HCT116 (cell line): ENCODE results near the gene ALDH1A2.

Experiments
- ATF3 ChIP-seq: IDR thresholded peaks from 2 replicates; pipeline ENCODE4 v1.6.1; 2012
- CTCF ChIP-seq, 3 experiments: fragments of 200-600 bp in 1 of 3; sonication (generic) in 1 of 3; IDR thresholded peaks in 2 of 3; conservative IDR thresholded peaks in 1 of 3; 2 replicates each; pipeline ENCODE4 v1.5.1; 2012 to 2017; ENCODE audit warnings: low read depth in 2 of 3, low read length in 2 of 3, antibody characterized with exemption in 1 of 3, borderline replicate concordance in 1 of 3, control low read depth in 1 of 3, mild to moderate bottlenecking in 1 of 3, mixed read lengths in 1 of 3, mixed run types in 1 of 3, moderate library complexity in 1 of 3; ENCODE audit not compliant: insufficient read depth in 1 of 3
- EZH2 ChIP-seq: fragments of 200-600 bp; sonication (generic); IDR thresholded peaks from 2 replicates; pipeline ENCODE4 v1.6.1; 2017; ENCODE audit warnings: antibody characterized with exemption, mixed run types
- MAX ChIP-seq: IDR thresholded peaks from 2 replicates; pipeline ENCODE4 v1.6.1; 2012
- POLR2A ChIP-seq: IDR thresholded peaks from 2 replicates; pipeline ENCODE4 v1.7.0; 2011; ENCODE audit warnings: borderline replicate concordance; ENCODE audit not compliant: insufficient read depth, insufficient read length; ENCODE audit errors: extremely low read depth
- POLR2AphosphoS5 ChIP-seq: IDR thresholded peaks from 2 replicates; pipeline ENCODE4 v1.6.1; 2011; ENCODE audit warnings: mild to moderate bottlenecking, low read depth, low read length, moderate library complexity
- RAD21 ChIP-seq: IDR thresholded peaks from 2 replicates; pipeline ENCODE4 v1.6.1; 2012; ENCODE audit warnings: low read depth, mild to moderate bottlenecking
- REST ChIP-seq: IDR thresholded peaks from 2 replicates; pipeline ENCODE4 v1.6.1; 2012; ENCODE audit warnings: low read depth
- TCF7L2 ChIP-seq: IDR thresholded peaks from 2 replicates; pipeline ENCODE4 v1.7.0; 2011; ENCODE audit warnings: borderline replicate concordance, inconsistent platforms; ENCODE audit not compliant: insufficient read depth, insufficient read length; ENCODE audit errors: extremely low read depth
- YY1 ChIP-seq: IDR thresholded peaks from 2 replicates; pipeline ENCODE4 v1.6.1; 2011; ENCODE audit warnings: low read length, low read depth, moderate library complexity, mild to moderate bottlenecking; ENCODE audit not compliant: insufficient replicate concordance; ENCODE audit errors: extremely low read depth
- ZFX ChIP-seq: fragments of 450-650 bp; IDR thresholded peaks from 2 replicates; pipeline ENCODE4 v1.6.1; 2017
- ZNF274 ChIP-seq: fragments of 200-500 bp; sonication (Bioruptor generic); IDR thresholded peaks from 2 replicates; pipeline ENCODE4 v1.6.1; 2014; ENCODE audit warnings: mild to moderate bottlenecking, low read depth, low read length, inconsistent platforms

GRCh38 chr15:58049520-58050227 is 15.8 kb downstream of the ALDH1A2 start:
- TF ChIP-seq CTCF (IDR thresholded peaks at IDR 0.05 in 2 of 3, conservative IDR thresholded peaks at IDR 0.05 in 1 of 3; ENCODE audit: borderline replicate concordance in 1 of 3, insufficient read depth in 1 of 3, low read depth in 2 of 3, low read length in 2 of 3): no peak
- TF ChIP-seq TCF7L2: no peak
- no peak for TF ChIP-seq RAD21
- TF ChIP-seq REST: no peak
- TF ChIP-seq POLR2AphosphoS5: no peak
- no peak for TF ChIP-seq ZNF274
- TF ChIP-seq MAX: no peak
- no peak for TF ChIP-seq POLR2A
- TF ChIP-seq EZH2: no peak
- no peak for TF ChIP-seq YY1
- TF ChIP-seq ZFX: no peak
- TF ChIP-seq ATF3: no peak
